Adrenal gland (tissue), 5 donors: ENCODE results near the gene PLD5.

Experiments
- POLR2A ChIP-seq, 2 donors: fragments of 450-650 bp; IDR thresholded peaks; one replicate each; pipeline ENCODE4 v1.6.1; 2017; ENCODE audit warnings: antibody characterized with exemption in 2 of 2, mild to moderate bottlenecking in 2 of 2, moderate library complexity in 1 of 2
- TF ChIP-seq, protein P1 (sequence below), 6 experiments: fragments of 450-650 bp in 4 of 6; fragments of 200-600 bp in 2 of 6; sonication (generic) in 1 of 6; IDR thresholded peaks; 1 replicate in 5 of 6; 2 replicates in 1 of 6; pipeline versions ENCODE4 v1.5.1 to v1.8.0; 2016 to 2021; ENCODE audit warnings: antibody characterized with exemption in 6 of 6, mild to moderate bottlenecking in 2 of 6, moderate library complexity in 1 of 6
- donor health status: DM: no; HTN: no; CAD: no.

DNA sequence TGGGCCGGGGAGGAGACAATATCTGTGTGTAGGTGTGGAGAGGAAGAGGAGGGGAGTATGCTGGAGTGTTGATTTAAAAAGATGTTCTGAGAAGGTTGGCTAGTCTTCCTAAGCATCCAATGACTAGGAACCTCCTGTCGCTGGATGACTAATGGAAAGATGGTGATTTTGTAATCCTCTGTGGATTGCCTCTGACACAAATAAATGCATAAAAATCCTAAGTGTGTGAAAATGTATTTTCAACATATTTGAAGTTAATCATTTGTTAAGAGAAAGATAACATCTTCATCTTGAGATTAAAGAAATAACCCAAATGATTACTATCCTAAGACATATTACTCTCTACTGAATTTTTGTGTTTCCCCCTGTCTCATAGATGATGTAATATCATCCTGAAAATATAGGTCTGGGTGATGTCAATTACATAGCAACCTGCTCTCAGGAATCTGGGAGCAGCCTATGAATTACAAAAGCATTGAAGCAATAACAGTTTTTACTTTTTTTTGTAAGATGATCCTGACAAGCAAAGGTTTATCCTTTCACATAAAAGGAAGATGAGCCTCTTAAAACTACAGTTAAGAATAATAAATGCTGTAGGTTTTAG lies 305.1 kb downstream of the PLD5 start:
- no peak for TF ChIP-seq POLR2A (IDR thresholded peaks at IDR 0.05)
- TF ChIP-seq, protein P1, sequence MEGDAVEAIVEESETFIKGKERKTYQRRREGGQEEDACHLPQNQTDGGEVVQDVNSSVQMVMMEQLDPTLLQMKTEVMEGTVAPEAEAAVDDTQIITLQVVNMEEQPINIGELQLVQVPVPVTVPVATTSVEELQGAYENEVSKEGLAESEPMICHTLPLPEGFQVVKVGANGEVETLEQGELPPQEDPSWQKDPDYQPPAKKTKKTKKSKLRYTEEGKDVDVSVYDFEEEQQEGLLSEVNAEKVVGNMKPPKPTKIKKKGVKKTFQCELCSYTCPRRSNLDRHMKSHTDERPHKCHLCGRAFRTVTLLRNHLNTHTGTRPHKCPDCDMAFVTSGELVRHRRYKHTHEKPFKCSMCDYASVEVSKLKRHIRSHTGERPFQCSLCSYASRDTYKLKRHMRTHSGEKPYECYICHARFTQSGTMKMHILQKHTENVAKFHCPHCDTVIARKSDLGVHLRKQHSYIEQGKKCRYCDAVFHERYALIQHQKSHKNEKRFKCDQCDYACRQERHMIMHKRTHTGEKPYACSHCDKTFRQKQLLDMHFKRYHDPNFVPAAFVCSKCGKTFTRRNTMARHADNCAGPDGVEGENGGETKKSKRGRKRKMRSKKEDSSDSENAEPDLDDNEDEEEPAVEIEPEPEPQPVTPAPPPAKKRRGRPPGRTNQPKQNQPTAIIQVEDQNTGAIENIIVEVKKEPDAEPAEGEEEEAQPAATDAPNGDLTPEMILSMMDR (IDR thresholded peaks at IDR 0.05), result no peak
